HG03521 (cell line): ENCODE data around the gene ADGRG6.
"Not testable (repeated sequence)": the region's sequence is repeated elsewhere in the genome, so short reads cannot be mapped to it uniquely, and the experiment has no call there.

Experiments
- ATAC-seq: cut with Tn5 transposase; IDR thresholded peaks from one replicate; pipeline ENCODE4 v1.9.1; 2021; ENCODE audit warnings: mild to moderate bottlenecking, moderate library complexity; ENCODE audit not compliant: unreplicated experiment

ADGRG6 gene

GRCh38 chr6:142342986-142343385 lies 41.2 kb downstream of the ADGRG6 start:
- no peak for ATAC-seq

DNA sequence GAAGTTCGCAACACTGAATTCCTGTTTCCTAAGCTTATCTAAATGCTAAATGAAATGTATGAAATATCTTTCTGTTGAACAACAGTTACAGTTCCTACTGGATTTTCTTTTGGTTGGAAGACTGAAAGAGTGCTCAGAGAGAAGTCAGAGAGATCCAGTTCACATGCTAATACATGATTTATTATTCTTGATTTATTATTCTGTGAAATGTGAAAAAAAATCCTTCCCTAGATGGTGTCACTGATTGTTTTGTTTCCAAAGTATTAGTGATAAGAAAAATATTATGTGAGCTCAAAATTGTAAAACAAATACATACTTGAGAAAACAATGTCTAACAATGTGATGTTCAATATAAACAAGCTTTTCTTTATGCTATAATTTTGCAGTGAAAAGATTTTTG lies 42.1 kb downstream of the ADGRG6 start:
- ATAC-seq, result no peak

- no peak for ATAC-seq
Measured at GRCh38 chr6:142345261-142345660, 43.5 kb downstream of the ADGRG6 start.

DNA sequence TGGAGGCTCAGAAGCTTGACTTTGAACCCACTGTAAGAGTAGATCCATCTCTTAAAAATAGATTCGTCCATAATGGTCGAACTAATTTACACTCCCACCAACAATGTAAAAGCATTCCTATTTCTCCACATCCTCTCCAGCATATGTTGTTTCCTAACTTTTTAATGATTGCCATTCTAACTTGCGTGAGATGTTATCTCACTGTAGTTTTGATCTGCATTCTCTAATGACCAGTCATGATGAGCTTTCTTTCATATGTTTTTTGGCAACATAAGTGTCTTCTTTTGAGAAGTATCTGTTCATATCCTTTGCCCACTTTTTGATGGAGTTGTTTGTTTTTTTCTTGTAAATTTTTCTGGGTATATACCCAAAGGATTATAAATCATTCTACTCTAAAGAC lies 44.4 kb downstream of the ADGRG6 start:
- ATAC-seq, result not testable (repeated sequence)

DNA sequence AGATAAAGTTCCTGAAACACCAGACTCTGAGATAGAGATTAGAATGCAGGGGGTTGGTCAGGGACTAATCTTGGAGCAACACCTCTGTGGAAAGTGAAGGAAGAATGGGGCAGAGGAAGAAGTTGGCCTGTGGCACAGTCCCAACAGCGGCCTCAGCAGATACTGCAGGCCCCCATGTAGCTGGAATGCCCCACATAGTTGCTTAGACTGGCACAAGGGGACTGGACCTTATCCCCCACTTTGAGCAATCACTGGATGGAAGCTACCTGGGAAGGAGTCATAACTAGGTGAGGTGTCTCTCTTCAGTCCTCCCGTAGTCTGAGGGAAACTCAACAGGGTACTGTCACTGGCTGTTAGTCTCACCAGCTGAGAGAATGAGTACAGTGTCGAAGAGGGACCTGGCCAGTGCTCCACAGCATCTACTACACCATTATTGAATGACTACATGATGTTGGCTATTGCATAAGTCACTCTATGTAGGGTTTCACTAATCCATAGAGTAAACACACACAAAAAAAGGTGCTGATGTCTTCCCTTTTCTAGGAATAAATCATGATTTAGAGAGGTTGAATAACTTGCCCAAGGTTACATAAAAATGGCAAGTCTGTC lies 47.5 kb downstream of the ADGRG6 start:
- no peak for ATAC-seq

DNA sequence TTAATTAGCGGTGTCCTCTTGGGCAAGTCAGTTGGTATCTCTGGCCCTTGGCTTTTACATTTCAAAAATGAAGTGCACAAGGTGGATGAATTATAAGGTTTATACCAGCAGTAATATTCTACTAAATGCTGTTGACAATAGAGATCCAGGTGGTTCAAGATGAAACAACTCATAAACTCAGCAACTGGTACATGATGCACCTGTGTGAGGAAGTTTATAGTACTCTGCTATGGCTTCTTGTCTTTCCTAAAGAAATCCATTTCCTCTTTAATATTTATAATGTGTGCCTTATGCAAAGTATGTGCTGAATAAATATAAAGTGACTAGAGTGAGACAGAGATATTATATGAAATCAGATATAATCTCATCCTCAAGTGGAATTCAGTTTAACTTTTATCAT lies 48.5 kb downstream of the ADGRG6 start:
- no peak for ATAC-seq

DNA sequence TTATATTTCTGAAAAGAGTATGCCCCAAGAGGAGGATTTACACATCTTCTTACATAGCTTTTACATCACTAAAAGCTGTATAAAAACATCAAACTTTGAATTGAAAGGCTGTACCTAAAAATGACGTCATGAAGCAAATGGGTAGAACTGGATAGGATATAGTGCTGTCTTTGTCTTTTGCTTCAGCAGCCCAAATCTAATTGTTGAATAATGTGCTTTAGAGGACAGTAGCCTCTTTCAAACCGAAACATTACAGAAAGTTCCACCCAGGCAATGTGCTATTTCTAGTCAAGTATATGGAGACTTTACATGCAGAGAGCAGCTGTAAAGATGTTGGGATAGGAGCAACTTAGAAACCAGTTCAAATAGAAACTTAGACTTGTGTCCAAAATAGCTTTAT lies 51.9 kb downstream of the ADGRG6 start:
- no peak for ATAC-seq

DNA sequence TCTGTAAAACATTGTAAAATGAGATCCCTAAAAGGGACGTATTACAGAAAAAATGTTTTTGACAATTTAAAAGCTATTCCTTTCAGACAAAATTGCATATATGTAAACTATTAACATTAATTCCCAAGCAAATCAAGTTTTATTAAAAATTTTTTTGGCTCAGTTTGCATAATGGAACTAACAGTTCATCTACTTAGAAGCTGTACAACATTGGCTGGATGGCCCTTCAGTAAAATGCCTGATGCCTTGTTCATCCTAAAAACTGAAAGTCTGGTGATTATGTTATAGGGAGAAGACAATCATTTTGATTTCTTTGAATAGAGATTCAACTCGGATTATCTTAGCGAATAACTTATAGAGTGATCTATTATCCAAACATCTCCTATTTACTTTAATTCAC lies 52.8 kb downstream of the ADGRG6 start:
- ATAC-seq, result no peak

DNA sequence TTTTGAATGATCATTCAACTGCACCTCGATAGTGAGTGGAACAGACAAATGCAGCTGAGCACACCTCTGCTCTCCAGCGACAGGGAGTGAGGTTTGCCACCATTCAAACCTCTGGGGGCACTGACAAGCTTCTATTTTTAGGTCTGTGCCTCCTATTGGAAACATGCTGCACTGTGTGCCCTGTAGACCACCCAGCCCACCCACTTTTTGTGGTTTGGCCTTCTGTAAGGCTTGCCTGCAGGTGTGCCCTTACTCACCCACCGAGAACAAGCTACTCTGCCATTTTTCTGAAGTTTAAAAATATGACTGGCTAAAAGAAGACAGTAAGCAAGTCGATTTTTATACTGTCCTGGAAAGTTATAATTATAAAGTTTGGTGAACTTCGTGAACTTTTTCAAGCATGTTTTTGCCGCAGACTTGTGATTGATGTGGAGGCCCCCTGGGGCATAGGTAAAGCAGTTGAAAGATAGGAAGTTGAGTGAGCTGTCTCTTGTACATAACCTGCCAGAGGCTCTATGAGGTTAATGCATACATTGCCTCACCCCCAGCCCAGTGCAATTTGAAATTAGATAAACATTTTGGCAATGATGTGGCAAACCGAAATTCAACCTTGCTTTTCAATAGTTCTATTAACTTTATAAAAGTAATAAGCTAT lies 53.8 kb downstream of the ADGRG6 start:
- no peak for ATAC-seq

DNA sequence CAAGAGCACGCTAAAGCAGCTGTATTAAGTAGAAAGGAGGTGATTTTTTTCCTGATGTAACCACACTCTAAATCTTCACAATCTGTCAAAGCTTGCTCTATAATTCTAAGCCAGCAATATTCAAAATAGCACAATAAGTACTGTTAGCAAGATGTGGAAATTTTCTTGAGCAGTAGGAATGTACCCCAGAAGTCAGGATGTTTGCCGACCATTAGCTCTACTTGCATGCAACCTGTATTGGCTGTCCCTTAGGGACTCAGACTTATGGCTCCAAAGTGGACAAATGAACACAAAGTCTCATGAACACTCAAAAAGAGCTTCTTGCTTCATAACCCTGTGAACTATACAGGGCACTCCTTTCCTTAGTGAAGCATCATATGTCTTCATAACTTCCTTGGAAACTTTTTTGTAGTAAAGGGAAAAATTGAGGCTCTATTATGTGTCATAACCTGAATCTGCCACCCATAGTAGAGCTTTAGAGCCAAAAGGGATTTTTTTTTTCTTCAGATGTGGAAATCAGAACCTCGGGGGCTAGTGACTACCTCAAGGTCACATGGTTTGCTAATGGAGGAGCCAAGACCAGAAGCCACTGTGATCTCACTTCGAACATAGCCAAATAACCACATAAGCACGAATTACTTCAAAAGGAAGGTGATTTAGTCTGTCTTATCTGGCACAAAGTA lies 54.5 kb downstream of the ADGRG6 start:
- no peak for ATAC-seq

DNA sequence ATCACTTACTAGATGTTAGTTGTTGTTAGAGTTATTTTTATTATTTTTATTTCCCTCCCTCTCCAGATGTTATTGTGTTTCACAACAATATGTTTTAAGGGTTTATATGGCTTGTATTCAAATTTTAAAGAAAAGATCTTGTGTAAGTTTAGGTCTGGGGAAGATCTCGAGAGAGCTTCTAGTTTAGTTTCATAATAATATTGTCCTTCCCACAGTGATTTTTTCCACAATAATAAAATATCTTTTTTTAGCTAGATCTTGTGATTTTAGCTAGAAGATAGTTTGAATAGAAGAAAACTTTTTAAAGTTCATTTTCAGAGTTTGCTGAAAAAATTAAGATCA lies 55.0 kb downstream of the ADGRG6 start:
- no peak for ATAC-seq

- no peak for ATAC-seq
Measured at GRCh38 chr6:142357879-142358278, 56.1 kb downstream of the ADGRG6 start.

GRCh38 chr6:142359271-142359960 lies 57.6 kb downstream of the ADGRG6 start:
- no peak for ATAC-seq

DNA sequence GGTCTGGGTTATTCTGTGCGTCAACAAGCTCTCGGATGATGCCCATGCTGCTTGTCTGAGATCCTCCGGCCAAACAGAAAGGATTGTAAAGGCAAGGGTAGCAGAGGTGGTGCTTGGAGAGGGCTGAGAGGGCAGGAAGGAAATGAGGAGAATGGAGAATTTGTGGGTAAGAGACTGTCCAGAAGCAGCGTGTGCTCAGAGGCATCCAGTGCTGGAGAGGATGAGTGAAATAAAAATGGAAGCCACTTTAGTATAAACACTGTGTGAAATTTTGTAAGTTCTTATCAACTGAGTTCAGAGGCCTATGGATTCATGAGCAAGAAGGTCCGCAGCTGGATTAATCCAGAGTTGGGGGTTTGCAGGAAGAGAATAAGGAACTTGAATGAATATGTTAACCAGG lies 59.5 kb downstream of the ADGRG6 start:
- ATAC-seq, result no peak

DNA sequence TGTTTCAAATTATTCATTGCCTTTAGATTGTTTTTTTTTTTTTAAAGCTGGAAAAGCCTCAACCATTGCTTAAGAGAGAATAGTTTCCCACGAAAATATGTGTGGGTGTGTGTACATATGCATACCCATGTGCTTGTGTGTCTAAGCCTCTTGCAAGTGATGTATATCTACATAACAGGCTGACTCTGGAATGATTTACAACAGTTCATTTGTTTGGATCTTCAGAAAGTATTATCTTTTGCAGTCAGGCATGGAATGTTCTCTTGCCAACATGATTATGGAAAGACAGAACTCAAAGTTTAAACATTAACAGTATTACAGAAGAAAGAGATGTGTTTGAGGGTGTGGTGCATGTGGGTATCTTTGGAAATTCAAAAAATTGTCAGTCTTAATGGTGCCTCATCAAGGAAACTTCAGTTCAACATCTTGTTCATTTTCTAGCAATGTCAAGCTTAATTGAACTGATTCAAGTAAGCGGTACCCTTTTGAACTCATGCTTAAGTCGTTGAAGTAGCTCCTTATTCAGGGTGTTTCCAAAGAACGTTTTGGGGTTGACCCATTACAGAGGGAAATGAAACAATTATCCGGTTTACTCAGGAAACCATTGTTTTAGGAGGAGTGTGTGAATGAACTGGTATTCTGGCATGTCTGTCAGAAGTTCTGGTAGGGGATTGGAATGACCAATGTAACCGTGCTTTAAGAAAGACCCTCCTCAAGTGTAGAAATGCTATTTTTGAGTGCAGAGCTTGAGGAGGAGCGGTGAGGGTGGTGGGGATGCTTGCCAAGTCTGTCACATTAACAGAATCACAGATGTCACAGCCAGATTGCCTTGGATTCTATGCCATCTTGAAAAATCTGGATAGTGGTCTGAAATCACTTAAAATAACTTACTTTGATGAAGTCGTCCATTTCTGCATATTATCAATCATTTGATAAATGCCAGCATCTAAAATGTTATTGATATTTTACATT lies 60.3 kb downstream of the ADGRG6 start:
- ATAC-seq, result no peak

GRCh38 chr6:142367061-142367460 lies 65.3 kb downstream of the ADGRG6 start:
- ATAC-seq, result no peak

DNA sequence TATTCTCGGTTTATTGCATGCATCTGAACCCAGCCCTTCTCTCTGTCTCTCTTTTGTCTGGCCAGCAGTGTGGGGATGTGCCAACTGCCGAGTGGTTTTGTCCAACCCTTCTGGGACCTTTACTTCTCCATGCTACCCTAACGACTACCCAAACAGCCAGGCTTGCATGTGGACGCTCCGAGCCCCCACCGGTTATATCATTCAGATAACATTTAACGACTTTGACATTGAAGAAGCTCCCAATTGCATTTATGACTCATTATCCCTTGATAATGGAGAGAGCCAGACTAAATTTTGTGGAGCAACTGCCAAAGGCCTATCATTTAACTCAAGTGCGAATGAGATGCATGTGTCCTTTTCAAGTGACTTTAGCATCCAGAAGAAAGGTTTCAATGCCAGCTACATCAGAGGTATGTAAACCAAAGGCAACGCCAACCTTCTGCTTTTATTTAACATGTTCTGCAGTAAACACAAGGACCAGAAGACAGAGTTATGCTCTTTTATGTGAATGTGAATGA lies 65.8 kb downstream of the ADGRG6 start:
- ATAC-seq, result no peak

- ATAC-seq, result no peak
Measured at GRCh38 chr6:142369266-142369665, 67.5 kb downstream of the ADGRG6 start.

DNA sequence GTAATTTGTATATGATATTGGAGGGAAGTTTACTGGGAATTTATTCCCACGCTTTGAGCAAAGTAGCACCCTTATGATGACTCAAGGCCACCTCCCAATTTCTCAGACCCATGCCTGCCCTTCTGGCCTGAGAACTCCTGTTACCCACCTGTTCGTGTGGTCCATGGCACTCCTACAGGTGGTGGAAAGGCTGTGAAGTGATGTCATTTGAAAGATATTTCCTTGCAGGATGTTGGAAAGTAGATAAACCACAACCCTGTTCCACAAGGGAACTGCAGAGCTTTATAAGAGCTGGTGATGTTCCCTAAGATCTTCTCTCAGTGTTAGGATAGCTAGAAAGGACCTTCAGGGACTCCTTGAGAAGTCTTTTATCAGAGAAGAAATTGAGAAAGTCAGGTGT lies 70.5 kb downstream of the ADGRG6 start:
- ATAC-seq, result no peak

DNA sequence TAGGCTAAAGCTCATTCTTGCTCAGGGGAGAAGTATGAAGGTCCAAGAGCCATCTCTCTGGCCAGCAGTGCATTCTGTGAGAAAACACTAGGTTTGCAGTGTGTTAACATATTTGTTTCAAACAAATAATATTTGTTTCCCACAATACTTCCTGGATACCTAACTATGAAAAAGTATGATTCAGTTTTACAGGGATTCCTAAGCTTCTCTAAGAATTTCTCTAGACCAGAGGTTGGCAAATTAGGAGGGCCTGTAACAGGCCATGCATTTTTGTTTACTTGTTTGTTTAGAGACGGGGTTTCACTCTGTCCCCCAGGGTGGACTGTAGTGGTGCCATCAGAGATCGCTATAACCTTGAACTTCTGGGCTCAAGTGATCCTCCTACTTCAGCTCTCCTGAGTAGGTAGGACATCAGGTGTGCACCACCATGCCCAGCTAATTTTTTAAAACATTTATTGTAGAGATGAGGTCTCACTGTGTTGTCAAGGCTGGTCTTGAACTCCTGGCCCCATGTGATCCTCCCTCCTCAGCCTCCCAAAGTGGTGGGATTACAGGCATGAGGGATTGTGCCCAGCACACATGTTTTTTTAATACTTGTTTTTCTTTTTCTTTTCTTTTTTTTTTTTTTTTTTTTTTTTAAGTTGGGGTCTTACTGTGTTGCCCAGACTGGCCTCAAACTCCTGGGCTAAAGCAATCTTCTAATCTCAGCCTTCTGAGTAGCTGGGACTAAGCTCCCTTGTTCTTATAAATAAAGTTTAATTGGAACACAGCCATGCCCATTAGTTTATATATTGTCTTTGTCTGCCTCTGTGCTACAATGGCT lies 71.7 kb downstream of the ADGRG6 start:
- no peak for ATAC-seq
